LNCAP (cell line): ENCODE results near the gene FANCB.

Experiments used
- CTCF ChIP-seq: fragments of 450-650 bp; IDR thresholded peaks from 2 replicates; pipeline ENCODE4 v1.5.1; 2017; ENCODE audit warnings: mild to moderate bottlenecking

FANCB gene

GRCh38 chrX:14875624-14876023 lies 2.8 kb upstream of the FANCB start:
- no peak for TF ChIP-seq CTCF

- no peak for TF ChIP-seq CTCF
Measured at GRCh38 chrX:14873676-14874049, 794 bp upstream of the FANCB start.

GRCh38 chrX:14872355-14872754 lies 514 bp downstream of the FANCB start:
- no peak for TF ChIP-seq CTCF

- TF ChIP-seq CTCF, result no peak
Measured at GRCh38 chrX:14871767-14872166, 1.1 kb downstream of the FANCB start.

GRCh38 chrX:14865201-14865600 lies 7.7 kb downstream of the FANCB start:
- no peak for TF ChIP-seq CTCF

GRCh38 chrX:14864631-14865030 lies 8.2 kb downstream of the FANCB start:
- TF ChIP-seq CTCF, result no peak

- no peak for TF ChIP-seq CTCF
Measured at GRCh38 chrX:14851526-14851925, 21.3 kb downstream of the FANCB start.

GRCh38 chrX:14843666-14844065 lies 29.2 kb downstream of the FANCB start:
- no peak for TF ChIP-seq CTCF
